Heart left ventricle (tissue), 16 donors: ENCODE measurements around the gene STRA6. TPM values are rescaled to one million over a fixed set of nuclear protein-coding genes. Genes with fewer than 3 reads are reported as not detected.
A peak's percentile ranks its signal among the peaks of the same experiment; 100 is the strongest.

ENCODE experiments used
- ATAC-seq, 4 donors: fragments of 200-7000 bp; cut with Tn5 transposase; one replicate each; pipeline ENCODE4 v1.9.1; 2020 to 2022; ENCODE audit warnings: moderate library complexity in 4 of 4, mild to moderate bottlenecking in 3 of 4, moderate number of reproducible peaks in 1 of 4
- DNase-seq, 5 donors: peaks; one replicate each; pipeline ENCODE4 v3.0.0-alpha.2; 2020
- H3K27ac ChIP-seq, 12 donors: fragments of 200-600 bp; sonication (generic) in 4 of 12; one replicate each; pipeline versions ENCODE4 v1.5.0 to v1.8.0; 2016 to 2022; ENCODE audit warnings: mild to moderate bottlenecking in 2 of 12
- H3K27me3 ChIP-seq, 9 donors: fragments of 200-600 bp; sonication (generic) in 2 of 9; one replicate each; pipeline versions ENCODE4 v1.5.1 to v1.8.0; 2016 to 2022; ENCODE audit warnings: mild to moderate bottlenecking in 3 of 9
- H3K36me3 ChIP-seq, 9 donors: fragments of 200-600 bp; sonication (generic) in 2 of 9; one replicate each; pipeline versions ENCODE4 v1.5.0 to v1.8.0; 2018 to 2022; ENCODE audit warnings: mild to moderate bottlenecking in 2 of 9
- H3K4me1 ChIP-seq, 12 donors: fragments of 200-600 bp; sonication (generic) in 4 of 12; one replicate each; pipeline versions ENCODE4 v1.5.0 to v1.8.0; 2016 to 2022; ENCODE audit warnings: mild to moderate bottlenecking in 3 of 12
- H3K4me3 ChIP-seq, 12 donors: fragments of 200-600 bp; sonication (generic) in 4 of 12; one replicate each; pipeline versions ENCODE4 v1.5.0 to v1.8.0; 2017 to 2022; ENCODE audit warnings: mild to moderate bottlenecking in 9 of 12, moderate library complexity in 4 of 12
- H3K9me3 ChIP-seq, 12 donors: fragments of 200-600 bp; sonication (generic) in 4 of 12; one replicate each; pipeline versions ENCODE4 v1.5.0 to v1.8.0; 2016 to 2022; ENCODE audit warnings: mild to moderate bottlenecking in 1 of 12
- CTCF ChIP-seq, 12 donors: fragments of 200-600 bp; sonication (generic) in 4 of 12; IDR thresholded peaks; one replicate each; pipeline versions ENCODE4 v1.5.0 to v1.8.0; 2018 to 2022; ENCODE audit warnings: antibody characterized with exemption in 12 of 12, mild to moderate bottlenecking in 5 of 12
- POLR2A ChIP-seq, 2 donors: fragments of 450-650 bp; IDR thresholded peaks; one replicate each; pipeline ENCODE4 v1.6.1; 2017; ENCODE audit warnings: antibody characterized with exemption in 2 of 2, mild to moderate bottlenecking in 2 of 2, moderate library complexity in 2 of 2
- WGBS, 4 donors: extraction: QIAGEN DNeasy Blood & Tissue Kit in 2 of 4; methylation state at CpG; one replicate each; pipeline versions ENCODE4 v1.1.5 to v1.1.7; 2013 to 2018; 5-methylcytosine and 5-hydroxymethylcytosine counted together
- intact Hi-C, 10 donors: fragments of 100-400 bp; cut with DNase I; formaldehyde crosslinking; loops; one replicate each; pipeline versions ENCODE4 v1.11.1 to v1.14.2; 2022
- polyA plus RNA-seq, 2 donors: library from polyadenylated mRNA; stranded (reverse); fragments of 200-250 nt; gene quantifications; one replicate each; pipeline ENCODE4 v1.2.3, GENCODE V29; 2013
- total RNA-seq, 9 donors: library from RNA; depleted of rRNA in 2 of 9; stranded (reverse); fragments of >200 nt in 2 of 9; fragmentation: NEBNext Ultra II Directional in 3 of 9; extraction: Animal tissue kit (Norgen Biotek cat#: 25700) in 3 of 9; gene quantifications; one replicate each; pipeline versions ENCODE4 v1.1.0 to v1.2.4, GENCODE V29; 2016 to 2023
- donor health status: ischemic (EF 13 %, LVEDD 7.1; RV severe dilation, severe dysfunction).
- donor health status: healthy with polysubstance abuse.
- donor health status: DM: no; HTN: yes; CAD: no.
- donor health status: DM: no; HTN: no; CAD: no.
- donor health status: ischemic (EF 25% LVEDD 6.9; RV normal size, moderate dysfunction).
- donor health status: ischemic (EF 25% LVEDD 5.7; RV mildly dilated, moderate dysfunction).
- donor health status: healthy.
- donor health status: DM: yes; HTN: yes; CAD: no.
- donor health status: ischemic (EF 35%, LVEDD 5.7; RV mildly dilated, moderate dysfunction).
- donor health status: nonischemic (EF 11% LVEDD 7.7; RV severe dilation, severe dysfunction).
- donor health status: DM: yes; HTN: yes; CAD: no.
- donor health status: PGD.
- donor health status: ischemic (EF 29% LVEDD 5.4; RV normal size, mild dysfunction).
- donor health status: nonischemic (EF 23%, LVEDD 6.1; RV moderate dilation, normal function).

STRA6 gene
- total and polyA plus RNA-seq, 11 donors, result 0.08 to 0.24 (median 0.14) TPM; not detected in 8

DNA sequence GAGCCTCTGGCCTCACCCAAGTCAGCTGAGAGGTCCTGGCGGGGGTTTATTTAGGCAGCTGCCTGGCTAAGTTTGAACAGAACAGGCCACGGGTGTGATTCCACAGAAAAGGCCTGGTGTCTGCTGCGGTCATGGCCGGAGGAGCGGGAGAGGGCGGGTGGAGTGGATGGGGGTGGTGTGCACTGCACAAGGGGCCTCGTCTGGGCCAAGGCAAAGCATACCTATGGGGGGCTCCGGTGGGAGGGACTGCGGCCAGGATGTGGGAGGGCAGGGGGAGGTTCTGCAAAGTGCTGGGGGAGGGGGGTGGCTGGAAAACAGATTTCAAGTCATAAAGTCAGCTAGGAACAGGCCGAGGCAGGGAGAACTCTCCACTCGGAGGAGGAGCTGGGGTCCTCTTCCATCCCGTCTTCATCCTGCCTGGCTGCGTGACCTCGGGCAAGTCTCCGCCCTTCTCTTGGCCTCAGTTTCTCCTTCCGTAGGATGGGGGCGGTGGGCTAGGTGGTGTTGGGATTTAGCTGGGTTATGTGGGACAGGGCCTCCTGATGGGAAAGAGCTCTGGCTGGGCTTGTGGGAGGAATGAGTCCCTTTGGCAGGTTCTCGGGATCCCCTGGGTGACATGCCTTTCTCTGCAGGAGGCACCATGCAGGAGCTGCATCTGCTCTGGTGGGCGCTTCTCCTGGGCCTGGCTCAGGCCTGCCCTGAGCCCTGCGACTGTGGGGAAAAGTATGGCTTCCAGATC is 28.2 kb downstream of the STRA6 start:
- WGBS, 4 donors, result 67 to 74% (median 70%) methylated on average over 19 to 20 of the region's 20 CpGs
- TF ChIP-seq CTCF (IDR thresholded peaks at IDR 0.05), result no peak
- TF ChIP-seq POLR2A (IDR thresholded peaks at IDR 0.05), result no peak
- Histone ChIP-seq H3K27me3 (no peaks in the 10 kb centered on the region), H3K4me1 (peaks cover 0 to 85% (median 50%) of the 10 kb centered on the region in 12 donors), H3K27ac (peak overlapping the region; percentile 43 to 94 (median 84)), H3K36me3 (peaks cover 0 to 6% (median 0%) of the 10 kb centered on the region in 9 donors), H3K4me3 (peak overlapping the region in 10 of 12 donors; percentile 24 to 57 (median 44)), H3K9me3 (no peaks in the 10 kb centered on the region)
- peak; percentile 35 to 62 (median 47) for ATAC-seq
- intact Hi-C loops, result loop anchor here in 2 of 10 donors (5.0 kb wide), 1 partner anchor 37 kb away; no protein-coding TSS in a partner anchor
- DNase-seq, result peak; percentile 54 to 73 (median 66)

DNA sequence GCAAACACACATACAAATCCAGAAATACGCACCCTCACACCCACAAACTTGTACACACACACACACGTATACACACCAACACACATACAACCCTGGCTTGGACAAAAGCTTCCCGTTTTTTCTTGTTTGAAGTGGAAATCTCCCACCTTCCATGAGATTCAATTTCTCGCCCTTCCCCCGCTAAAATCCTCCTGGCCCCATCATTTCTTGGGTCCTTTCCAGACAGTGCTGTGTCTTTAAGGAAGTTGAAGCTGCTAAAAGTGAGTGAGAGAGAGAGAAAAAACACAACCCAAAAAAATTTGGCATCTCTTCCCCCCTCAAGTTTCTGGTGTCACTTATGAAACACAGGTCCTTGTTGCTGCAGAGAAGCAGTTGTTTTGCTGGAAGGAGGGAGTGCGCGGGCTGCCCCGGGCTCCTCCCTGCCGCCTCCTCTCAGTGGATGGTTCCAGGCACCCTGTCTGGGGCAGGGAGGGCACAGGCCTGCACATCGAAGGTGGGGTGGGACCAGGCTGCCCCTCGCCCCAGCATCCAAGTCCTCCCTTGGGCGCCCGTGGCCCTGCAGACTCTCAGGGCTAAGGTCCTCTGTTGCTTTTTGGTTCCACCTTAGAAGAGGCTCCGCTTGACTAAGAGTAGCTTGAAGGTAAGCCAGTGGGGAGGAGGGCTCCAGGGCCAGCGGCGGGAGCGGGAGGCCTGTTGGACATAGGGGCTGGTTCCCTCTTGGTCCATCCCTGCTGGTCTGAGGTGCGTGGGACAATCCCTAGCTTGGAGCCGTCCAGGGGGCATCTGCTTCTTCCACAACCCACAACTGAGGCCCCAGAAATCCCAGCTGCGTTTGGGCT is 29.0 kb downstream of the STRA6 start, which contains the start of gene ISLR:
TSS of gene ISLR (plus strand) at position 331 of the 839 bp plus-strand sequence. CDS start 1,149 bp downstream, outside the sequence.
- WGBS, 4 donors, result 43 to 58% (median 53%) methylated on average over 18 to 20 of the region's 20 CpGs
- intact Hi-C loops, result loop anchor here in 2 of 10 donors (5.0 kb wide), 1 partner anchor 36 kb away; no protein-coding TSS in a partner anchor
- TF ChIP-seq POLR2A (IDR thresholded peaks at IDR 0.05) (no peak), CTCF (IDR thresholded peaks at IDR 0.05) (no peak)
- Histone ChIP-seq H3K4me3 (peak within 1 kb of the TSS in 10 of 12 donors; percentile 24 to 57 (median 44)), H3K36me3 (peaks cover 0 to 6% (median 0%) of the 10 kb centered on the region in 9 donors), H3K27ac (peak within 1 kb of the TSS; percentile 49 to 94 (median 84)), H3K4me1 (peaks cover 0 to 85% (median 46%) of the 10 kb centered on the region in 12 donors), H3K27me3 (no peaks in the 10 kb centered on the region), H3K9me3 (no peaks in the 10 kb centered on the region)
- ATAC-seq, result peak; percentile 41 to 65 (median 46)
- DNase-seq, result peak in 4 of 5 donors; percentile 46 to 65 (median 58)

DNA sequence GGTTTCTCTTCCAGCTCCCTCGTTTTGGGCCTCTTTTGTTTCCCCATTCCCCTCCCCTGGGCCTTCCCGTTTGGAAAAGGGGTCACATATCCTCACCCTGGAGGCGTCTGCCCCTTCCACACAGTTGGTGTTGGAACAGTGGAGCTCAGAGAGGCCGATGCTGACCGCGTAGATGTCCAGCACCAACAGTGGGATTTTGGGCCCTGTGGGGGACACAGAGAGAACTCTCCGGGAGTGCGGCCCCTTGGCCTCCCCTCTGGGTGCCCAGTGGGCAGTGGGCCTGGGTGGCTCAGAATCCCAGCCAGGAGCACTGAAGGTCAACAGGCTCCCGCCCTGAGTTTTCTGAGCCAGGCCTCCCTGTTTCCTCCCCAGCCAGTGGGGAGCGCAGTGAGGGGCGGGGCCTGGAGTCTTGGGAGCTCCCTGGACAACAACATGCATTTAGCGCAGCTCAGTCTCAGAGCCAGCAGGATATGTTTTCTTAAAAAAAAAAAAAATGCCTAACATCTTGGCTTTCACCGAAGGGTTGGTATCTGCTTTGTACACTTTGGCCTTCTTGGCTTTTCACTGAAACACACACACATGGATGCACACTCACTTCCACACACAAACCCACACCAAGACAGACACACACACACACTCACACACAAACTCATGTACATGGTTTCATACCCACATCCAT is 29.7 kb downstream of the STRA6 start:
- WGBS, 4 donors, result 38 to 58% (median 44%) methylated on average over 13 of the region's 13 CpGs
- ATAC-seq, result peak; percentile 65 to 84 (median 68)
- Histone ChIP-seq H3K27ac (peak overlapping the region; percentile 49 to 94 (median 84)), H3K9me3 (no peaks in the 10 kb centered on the region), H3K36me3 (peaks cover 0 to 6% (median 0%) of the 10 kb centered on the region in 9 donors), H3K4me3 (peak overlapping the region in 5 of 12 donors; percentile 44 to 57 (median 54)), H3K4me1 (peaks cover 0 to 86% (median 44%) of the 10 kb centered on the region in 12 donors), H3K27me3 (no peaks in the 10 kb centered on the region)
- intact Hi-C loops, result loop anchor here in 2 of 10 donors (5.0 kb wide), 1 partner anchor 36 kb away; no protein-coding TSS in a partner anchor
- TF ChIP-seq CTCF (IDR thresholded peaks at IDR 0.05) (peak in 2 of 12 donors; percentile 16 to 33), POLR2A (IDR thresholded peaks at IDR 0.05) (no peak)
- peak; percentile 75 to 88 (median 84) for DNase-seq
